Spleen (tissue), 11 donors: Measurements from ENCODE around the gene TUBB1. TPM values are rescaled to one million over a fixed set of nuclear protein-coding genes. Genes with fewer than 3 reads are reported as not detected.

Experiments used
- DNase-seq: peaks from one replicate; pipeline ENCODE4 v3.0.0-alpha.2; 2020
- H3K27ac ChIP-seq, 8 donors: fragments of 200-600 bp; sonication (generic) in 7 of 8; 1 replicate in 4 of 8; 2 replicates in 4 of 8; pipeline versions ENCODE4 v1.5.0 to v1.8.0; 2016 to 2021; ENCODE audit warnings: inconsistent platforms in 4 of 8, mild to moderate bottlenecking in 4 of 8, moderate library complexity in 1 of 8
- H3K27me3 ChIP-seq, 7 donors: fragments of 200-600 bp; sonication (generic) in 6 of 7; replicated peaks in 1 of 7; 1 replicate in 4 of 7; 2 replicates in 3 of 7; pipeline versions ENCODE4 v1.5.0 to v1.8.0; 2016 to 2021; ENCODE audit warnings: inconsistent platforms in 3 of 7, mild to moderate bottlenecking in 1 of 7
- H3K36me3 ChIP-seq, 6 donors: fragments of 200-600 bp; sonication (generic) in 5 of 6; 1 replicate in 4 of 6; 2 replicates in 2 of 6; pipeline versions ENCODE4 v1.5.0 to v1.8.0; 2016 to 2021; ENCODE audit warnings: inconsistent platforms in 2 of 6
- H3K4me1 ChIP-seq, 6 donors: fragments of 200-600 bp; sonication (generic) in 5 of 6; 1 replicate in 3 of 6; 2 replicates in 3 of 6; pipeline versions ENCODE4 v1.5.0 to v1.8.0; 2016 to 2021; ENCODE audit warnings: inconsistent platforms in 3 of 6
- H3K4me3 ChIP-seq, 8 donors: fragments of 200-600 bp; sonication (generic) in 7 of 8; 1 replicate in 4 of 8; 2 replicates in 4 of 8; pipeline versions ENCODE4 v1.5.0 to v1.8.0; 2016 to 2021; ENCODE audit warnings: inconsistent platforms in 4 of 8, mild to moderate bottlenecking in 4 of 8, moderate library complexity in 2 of 8
- H3K9me3 ChIP-seq, 8 donors: fragments of 200-600 bp; sonication (generic) in 7 of 8; 1 replicate in 4 of 8; 2 replicates in 4 of 8; pipeline versions ENCODE4 v1.5.0 to v1.8.0; 2016 to 2021; ENCODE audit warnings: inconsistent platforms in 4 of 8
- POLR2A ChIP-seq, 3 donors: fragments of 450-650 bp; IDR thresholded peaks; one replicate each; pipeline ENCODE4 v1.5.1; 2017; ENCODE audit warnings: antibody characterized with exemption in 3 of 3, mild to moderate bottlenecking in 1 of 3
- POLR2AphosphoS5 ChIP-seq, 3 donors: sonication (generic); formaldehyde crosslinking; IDR thresholded peaks; one replicate each; pipeline ENCODE4 v1.5.1; 2017; ENCODE audit warnings: antibody characterized with exemption in 3 of 3
- WGBS, 5 donors: extraction: QIAGEN DNeasy Blood & Tissue Kit in 3 of 5; methylation state at CpG; one replicate each; pipeline versions ENCODE4 v1.1.5 to v1.1.7; 2013 to 2018; 5-methylcytosine and 5-hydroxymethylcytosine counted together
- intact Hi-C: fragments of 100-400 bp; cut with DNase I; formaldehyde crosslinking; loops from one replicate; pipeline ENCODE4 v1.15.0; 2023; ENCODE audit warnings: low total_unique reads
- polyA plus RNA-seq, 3 donors: library from polyadenylated mRNA; stranded (reverse); fragments of 200-250 nt; gene quantifications; one replicate each; pipeline ENCODE4 v1.2.1, GENCODE V29; 2013
- total RNA-seq, 7 donors: library from RNA; depleted of rRNA in 3 of 7; stranded (reverse); fragments of >200 nt in 3 of 7; fragmentation: NEBNext Ultra II Directional in 4 of 7; extraction: Animal tissue kit (Norgen Biotek cat#: 25700) in 4 of 7; gene quantifications; one replicate each; pipeline versions ENCODE4 v1.1.0 to v1.2.1, GENCODE V29; 2016 to 2021
- TF ChIP-seq, protein P1 (sequence below), 11 experiments: fragments of 200-600 bp in 7 of 11; fragments of 450-650 bp in 4 of 11; sonication (generic) in 4 of 11; IDR thresholded peaks in 8 of 11; conservative IDR thresholded peaks in 3 of 11; 1 replicate in 7 of 11; 2 replicates in 4 of 11; pipeline versions ENCODE4 v1.4.0 to v1.8.0; 2016 to 2021; ENCODE audit warnings: antibody characterized with exemption in 11 of 11, inconsistent platforms in 4 of 11, mild to moderate bottlenecking in 1 of 11
- donor health status: healthy with polysubstance abuse.
- donor health status: DM: no; HTN: no; CAD: no; lungs with moderate emphysema.
- donor health status: DM: no; HTN: no; CAD: no.
- donor health status: Bipolar disorder and iron deficiency.
- donor health status: healthy.
- donor health status: DM: no; HTN: no; CAD: no.
- donor health status: DM: yes; HTN: yes; CAD: no.

The TUBB1 gene
- total and polyA plus RNA-seq, 10 donors, result 0.63 to 34.3 (median 19.7) TPM

DNA sequence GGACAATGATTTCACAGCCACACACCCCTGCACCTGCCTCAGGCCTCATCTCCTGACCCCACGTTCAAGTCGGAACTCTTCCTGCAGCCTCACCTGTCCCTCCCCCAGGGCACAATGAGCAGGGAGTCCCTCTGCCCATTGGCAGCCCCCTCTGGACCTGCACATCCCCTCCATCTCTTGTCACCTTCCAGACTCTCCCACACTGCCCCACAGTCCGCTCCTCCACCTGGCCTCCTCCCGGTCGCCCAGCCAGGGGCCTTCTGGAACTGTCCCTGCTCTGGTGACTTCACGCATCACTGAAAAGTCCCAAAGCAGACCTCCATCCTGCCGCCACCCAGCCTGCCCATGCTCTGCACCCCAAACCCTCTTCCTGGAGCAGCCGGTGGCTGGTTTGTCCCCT, 16.8 kb upstream of the TUBB1 start:
- Histone ChIP-seq H3K27ac (peak overlapping the region in 4 of 8 donors; percentile 4 to 98 (median 97)), H3K27me3 (no peaks in the 10 kb centered on the region), H3K9me3 (no peaks in the 10 kb centered on the region), H3K4me1 (peaks cover 29 to 69% (median 49%) of the 10 kb centered on the region in 6 donors), H3K4me3 (peak overlapping the region in 1 of 8 donors; percentile 82), H3K36me3 (peaks cover 5 to 71% (median 53%) of the 10 kb centered on the region in 6 donors)
- WGBS, 5 donors, result 77 to 92% (median 80%) methylated on average over 7 to 8 of the region's 8 CpGs
- TF ChIP-seq POLR2A (IDR thresholded peaks at IDR 0.05), result no peak
- TF ChIP-seq POLR2AphosphoS5 (IDR thresholded peaks at IDR 0.05), result no peak
- intact Hi-C loops, result loop anchor here (10.0 kb wide), 1 partner anchor 108 kb away; no protein-coding TSS in a partner anchor
- no peak for DNase-seq

DNA sequence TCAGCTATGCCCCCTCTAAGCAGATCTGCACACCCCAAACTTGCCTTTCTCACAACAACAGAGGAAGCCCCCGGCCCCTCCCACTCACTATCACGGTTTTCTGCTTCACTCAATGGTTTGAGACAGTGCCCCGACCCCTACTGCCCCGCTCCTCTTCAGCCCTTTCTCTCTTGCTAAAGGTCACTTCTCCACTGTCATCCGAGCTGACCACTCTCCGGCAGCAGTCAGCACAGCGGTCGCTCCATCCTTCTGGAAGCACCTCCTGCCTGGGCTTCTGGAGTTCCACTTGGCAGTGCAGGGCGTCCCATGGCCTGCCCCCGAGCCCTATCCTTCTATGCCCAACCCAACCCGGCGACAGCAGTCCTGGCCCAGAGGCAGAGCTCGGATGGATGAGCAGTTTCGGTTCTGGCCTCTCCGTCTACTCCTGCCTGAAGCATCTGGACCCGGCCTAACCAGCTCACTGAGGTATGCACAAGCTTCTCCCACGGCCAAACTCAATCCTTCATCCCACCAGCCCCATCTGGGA, 16.3 kb upstream of the TUBB1 start:
- H3K27ac ChIP-seq, result peak overlapping the region in 5 of 8 donors; percentile 93 to 99 (median 97)
- H3K4me1 ChIP-seq, result peaks cover 32 to 75% (median 55%) of the 10 kb centered on the region in 6 donors
- no peaks in the 10 kb centered on the region for H3K9me3 ChIP-seq
- no peaks in the 10 kb centered on the region for H3K27me3 ChIP-seq
- TF ChIP-seq POLR2A (IDR thresholded peaks at IDR 0.05) (no peak), POLR2AphosphoS5 (IDR thresholded peaks at IDR 0.05) (peak in 2 of 3 donors; percentile 8 to 13)
- 84 to 92% (median 88%) methylated on average over 16 to 17 of the region's 17 CpGs for WGBS, 5 donors
- peaks cover 0 to 66% (median 48%) of the 10 kb centered on the region in 6 donors for H3K36me3 ChIP-seq
- DNase-seq, result no peak
- H3K4me3 ChIP-seq, result peak overlapping the region in 1 of 8 donors; percentile 82
- intact Hi-C loops, result loop anchor here (10.0 kb wide), 1 partner anchor 108 kb away; no protein-coding TSS in a partner anchor

DNA sequence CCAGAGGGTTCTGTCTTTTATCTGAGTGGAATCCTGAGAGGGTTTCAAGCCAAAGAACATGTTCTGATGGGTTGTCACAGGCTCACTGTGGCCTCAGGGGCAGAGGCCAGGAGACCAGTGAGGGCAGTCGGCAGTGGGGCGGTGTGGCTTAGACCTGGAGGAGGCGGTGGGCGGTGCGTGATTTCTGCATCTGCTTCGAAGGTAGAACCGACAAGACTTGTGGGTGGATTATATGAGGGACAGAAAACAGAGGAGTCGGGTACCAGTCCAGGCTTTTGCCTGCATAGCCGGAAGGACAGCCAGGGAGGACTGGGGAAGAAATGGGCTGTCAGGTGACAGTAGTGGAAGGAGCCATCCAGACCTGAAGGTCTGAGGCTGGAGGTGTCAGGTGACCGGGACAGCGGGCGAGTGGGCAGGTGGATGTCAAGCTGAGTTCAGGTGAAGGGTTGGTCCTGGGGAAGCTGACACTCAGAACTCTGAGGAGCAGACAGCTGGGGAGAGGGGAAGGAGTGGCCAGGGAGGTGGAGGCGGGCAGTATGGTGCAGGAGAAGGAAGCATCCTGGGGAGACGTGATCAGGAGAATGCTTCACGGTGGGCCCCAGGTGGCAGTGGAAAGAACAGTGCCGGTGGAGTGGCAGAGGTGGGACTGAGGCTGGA, 15.3 kb upstream of the TUBB1 start:
- peaks cover 32 to 85% (median 61%) of the 10 kb centered on the region in 6 donors for H3K4me1 ChIP-seq
- peak overlapping the region in 7 of 8 donors; percentile 69 to 89 (median 75) for H3K4me3 ChIP-seq
- no peaks in the 10 kb centered on the region for H3K9me3 ChIP-seq
- no peaks in the 10 kb centered on the region for H3K27me3 ChIP-seq
- 70 to 74% (median 71%) methylated on average over 16 of the region's 16 CpGs for WGBS, 5 donors
- no peak for DNase-seq
- peaks cover 0 to 55% (median 37%) of the 10 kb centered on the region in 6 donors for H3K36me3 ChIP-seq
- H3K27ac ChIP-seq, result peak overlapping the region; percentile 88 to 99 (median 95)
- TF ChIP-seq POLR2A (IDR thresholded peaks at IDR 0.05) (no peak), POLR2AphosphoS5 (IDR thresholded peaks at IDR 0.05) (no peak)
- TF ChIP-seq, protein P1, sequence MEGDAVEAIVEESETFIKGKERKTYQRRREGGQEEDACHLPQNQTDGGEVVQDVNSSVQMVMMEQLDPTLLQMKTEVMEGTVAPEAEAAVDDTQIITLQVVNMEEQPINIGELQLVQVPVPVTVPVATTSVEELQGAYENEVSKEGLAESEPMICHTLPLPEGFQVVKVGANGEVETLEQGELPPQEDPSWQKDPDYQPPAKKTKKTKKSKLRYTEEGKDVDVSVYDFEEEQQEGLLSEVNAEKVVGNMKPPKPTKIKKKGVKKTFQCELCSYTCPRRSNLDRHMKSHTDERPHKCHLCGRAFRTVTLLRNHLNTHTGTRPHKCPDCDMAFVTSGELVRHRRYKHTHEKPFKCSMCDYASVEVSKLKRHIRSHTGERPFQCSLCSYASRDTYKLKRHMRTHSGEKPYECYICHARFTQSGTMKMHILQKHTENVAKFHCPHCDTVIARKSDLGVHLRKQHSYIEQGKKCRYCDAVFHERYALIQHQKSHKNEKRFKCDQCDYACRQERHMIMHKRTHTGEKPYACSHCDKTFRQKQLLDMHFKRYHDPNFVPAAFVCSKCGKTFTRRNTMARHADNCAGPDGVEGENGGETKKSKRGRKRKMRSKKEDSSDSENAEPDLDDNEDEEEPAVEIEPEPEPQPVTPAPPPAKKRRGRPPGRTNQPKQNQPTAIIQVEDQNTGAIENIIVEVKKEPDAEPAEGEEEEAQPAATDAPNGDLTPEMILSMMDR (IDR thresholded peaks at IDR 0.05 in 8 of 11, conservative IDR thresholded peaks at IDR 0.05 in 3 of 11), result no peak
- intact Hi-C loops, result loop anchor here (10.0 kb wide), 1 partner anchor 109 kb away; no protein-coding TSS in a partner anchor

DNA sequence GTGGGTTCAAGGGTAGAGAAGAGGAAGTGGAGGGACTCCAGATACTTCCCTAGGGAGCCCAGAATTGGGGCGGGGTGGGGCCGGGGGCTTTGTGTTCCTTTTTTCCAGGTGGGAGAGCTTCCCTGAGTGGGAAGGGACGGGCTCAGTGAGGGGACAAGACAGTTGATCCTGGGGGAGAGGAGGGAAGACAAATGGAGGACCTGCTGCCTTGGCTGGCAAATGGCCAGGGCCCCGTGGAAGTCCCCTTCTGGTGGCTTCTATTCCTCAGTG, 14.8 kb upstream of the TUBB1 start:
- 18 to 47% (median 22%) methylated on average over 4 of the region's 4 CpGs for WGBS, 5 donors
- peak; percentile 94 for DNase-seq
- H3K36me3 ChIP-seq, result peaks cover 0 to 51% (median 33%) of the 10 kb centered on the region in 6 donors
- peak overlapping the region; percentile 62 to 89 (median 73) for H3K4me3 ChIP-seq
- peak overlapping the region; percentile 88 to 99 (median 95) for H3K27ac ChIP-seq
- H3K9me3 ChIP-seq, result no peaks in the 10 kb centered on the region
- H3K4me1 ChIP-seq, result peaks cover 32 to 89% (median 61%) of the 10 kb centered on the region in 6 donors
- H3K27me3 ChIP-seq, result no peaks in the 10 kb centered on the region
- intact Hi-C loops, result loop anchor here (10.0 kb wide), 1 partner anchor 110 kb away; no protein-coding TSS in a partner anchor
- TF ChIP-seq, protein P1 (IDR thresholded peaks at IDR 0.05 in 8 of 11, conservative IDR thresholded peaks at IDR 0.05 in 3 of 11), result no peak
- TF ChIP-seq POLR2A (IDR thresholded peaks at IDR 0.05), result no peak
- TF ChIP-seq POLR2AphosphoS5 (IDR thresholded peaks at IDR 0.05), result no peak
